Stromal cell of bone marrow (primary cell): ENCODE data around the gene OR6B3.
"Not testable (repeated sequence)": the region's sequence is repeated elsewhere in the genome, so short reads cannot be mapped to it uniquely, and the experiment has no call there.

ENCODE experiments used
- DNase-seq: peaks from one replicate; pipeline ENCODE4 v3.0.0-alpha.2; 2012; ENCODE audit warnings: low read depth

Gene OR6B3

GRCh38 chr2:240044096-240044495, 9.2 kb downstream of the OR6B3 start:
- not testable (repeated sequence) for DNase-seq

GRCh38 chr2:240043279-240043989, 9.9 kb downstream of the OR6B3 start:
- DNase-seq: no peak

- no peak for DNase-seq
Measured at GRCh38 chr2:240042740-240043139, 10.6 kb downstream of the OR6B3 start.

GRCh38 chr2:240041363-240041762, 12.0 kb downstream of the OR6B3 start:
- DNase-seq: no peak

- no peak for DNase-seq
Measured at GRCh38 chr2:240037358-240037757, 16.0 kb downstream of the OR6B3 start.

GRCh38 chr2:240033330-240033678, 20.0 kb downstream of the OR6B3 start:
- no peak for DNase-seq

GRCh38 chr2:240032406-240033329, 20.7 kb downstream of the OR6B3 start:
- no peak for DNase-seq

GRCh38 chr2:240030379-240031094, 22.8 kb downstream of the OR6B3 start, which contains the start of gene OR6B2:
TSS of gene OR6B2 (minus strand) at chr2:240030429. CDS start at chr2:240030429, 0 bp downstream.
- no peak for DNase-seq

- DNase-seq: no peak
Measured at GRCh38 chr2:240024766-240025165, 28.6 kb downstream of the OR6B3 start.

GRCh38 chr2:240023792-240024191, 29.5 kb downstream of the OR6B3 start:
- DNase-seq: no peak

GRCh38 chr2:240021488-240022104, 31.7 kb downstream of the OR6B3 start:
- peak; percentile 18 for DNase-seq

GRCh38 chr2:240018071-240018750, 35.1 kb downstream of the OR6B3 start:
- no peak for DNase-seq

GRCh38 chr2:240014327-240014726, 39.0 kb downstream of the OR6B3 start:
- DNase-seq: no peak

GRCh38 chr2:240013343-240013742, 40.0 kb downstream of the OR6B3 start:
- no peak for DNase-seq

GRCh38 chr2:240002983-240003382, 50.3 kb downstream of the OR6B3 start:
- no peak for DNase-seq

GRCh38 chr2:240000671-240001070, 52.6 kb downstream of the OR6B3 start:
- no peak for DNase-seq

- DNase-seq: no peak
Measured at GRCh38 chr2:239997686-239998409, 55.5 kb downstream of the OR6B3 start.
